ENCODE measurements around the gene RHOH.

DNA sequence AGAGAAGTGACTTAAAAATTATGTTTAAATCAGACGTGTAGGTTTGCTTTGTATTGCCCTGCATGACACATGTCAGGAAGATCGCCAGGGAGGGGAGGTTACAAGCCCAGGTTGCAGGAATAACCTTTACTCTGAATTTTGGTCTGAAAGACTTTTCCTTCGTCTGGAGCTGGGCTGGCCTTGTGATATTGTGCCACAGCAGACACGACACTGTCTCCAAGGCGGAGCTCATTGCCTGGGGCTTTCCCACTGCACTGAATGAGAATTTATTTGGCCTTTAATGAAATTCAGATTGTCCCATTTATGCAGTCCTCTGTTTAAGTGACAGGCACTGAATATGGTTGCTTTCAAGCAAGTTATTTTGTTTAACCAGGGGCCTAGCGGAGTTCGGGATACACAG, 45.1 kb downstream of the RHOH start:
- no peak for TF ChIP-seq CTCF (conservative IDR thresholded peaks at IDR 0.05; ENCODE audit: low read length)
- no peak for TF ChIP-seq EZH2phosphoT487 (IDR thresholded peaks at IDR 0.05; ENCODE audit: borderline replicate concordance, low read depth, low read length)

Data from OCI-LY7 (cell line).